ENCODE measurements around the gene FNDC1.

DNA sequence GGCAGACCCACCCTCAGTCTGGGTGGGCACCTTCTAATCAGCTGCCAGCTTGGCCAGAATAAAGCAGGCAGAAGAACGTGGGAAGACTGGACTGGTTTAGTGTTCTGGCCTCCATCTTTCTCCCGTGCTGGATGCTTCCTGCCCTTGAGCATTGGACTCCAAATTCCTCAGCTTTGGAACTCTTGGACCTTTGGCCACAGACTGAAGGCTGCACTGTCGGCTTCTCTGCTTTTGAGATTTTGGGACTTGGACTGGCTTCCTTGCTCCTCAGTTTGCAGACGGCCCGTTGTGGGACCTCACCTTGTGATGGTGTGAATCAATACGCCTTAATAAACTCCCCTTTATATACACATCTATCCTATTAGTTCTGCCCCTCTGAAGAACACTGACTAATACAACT lies 20.6 kb upstream of the FNDC1 start:
- TF ChIP-seq EZH2 (IDR thresholded peaks at IDR 0.05; ENCODE audit: low read length, missing control alignments), result no peak
- TF ChIP-seq, protein P1, sequence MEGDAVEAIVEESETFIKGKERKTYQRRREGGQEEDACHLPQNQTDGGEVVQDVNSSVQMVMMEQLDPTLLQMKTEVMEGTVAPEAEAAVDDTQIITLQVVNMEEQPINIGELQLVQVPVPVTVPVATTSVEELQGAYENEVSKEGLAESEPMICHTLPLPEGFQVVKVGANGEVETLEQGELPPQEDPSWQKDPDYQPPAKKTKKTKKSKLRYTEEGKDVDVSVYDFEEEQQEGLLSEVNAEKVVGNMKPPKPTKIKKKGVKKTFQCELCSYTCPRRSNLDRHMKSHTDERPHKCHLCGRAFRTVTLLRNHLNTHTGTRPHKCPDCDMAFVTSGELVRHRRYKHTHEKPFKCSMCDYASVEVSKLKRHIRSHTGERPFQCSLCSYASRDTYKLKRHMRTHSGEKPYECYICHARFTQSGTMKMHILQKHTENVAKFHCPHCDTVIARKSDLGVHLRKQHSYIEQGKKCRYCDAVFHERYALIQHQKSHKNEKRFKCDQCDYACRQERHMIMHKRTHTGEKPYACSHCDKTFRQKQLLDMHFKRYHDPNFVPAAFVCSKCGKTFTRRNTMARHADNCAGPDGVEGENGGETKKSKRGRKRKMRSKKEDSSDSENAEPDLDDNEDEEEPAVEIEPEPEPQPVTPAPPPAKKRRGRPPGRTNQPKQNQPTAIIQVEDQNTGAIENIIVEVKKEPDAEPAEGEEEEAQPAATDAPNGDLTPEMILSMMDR (conservative IDR thresholded peaks at IDR 0.05 in 1 of 2, IDR thresholded peaks at IDR 0.05 in 1 of 2; ENCODE audit: low read depth in 1 of 2, low read length in 2 of 2), result no peak
